ENCODE data around the gene TCERG1L.

GRCh38 chr10:131290781-131291180, 20.7 kb downstream of the TCERG1L start:
- no peak for TF ChIP-seq POLR2AphosphoS5 (IDR thresholded peaks at IDR 0.05; ENCODE audit: low read depth, low read length)
- no peak for TF ChIP-seq POLR2A (IDR thresholded peaks at IDR 0.05; ENCODE audit: low read depth, low read length)
- no peak for TF ChIP-seq TAF1 (IDR thresholded peaks at IDR 0.05; ENCODE audit: borderline replicate concordance, low read depth, low read length)
